ENCODE results near the gene IGDCC3. TPM values are rescaled to one million over a fixed set of nuclear protein-coding genes. Genes with fewer than 3 reads are reported as not detected.

IGDCC3 gene
- total RNA-seq, 2 experiments from 2014 or later, result not detected

GRCh38 chr15:65309882-65310418 lies 67.9 kb downstream of the IGDCC3 start:
- Mint-ChIP-seq H3K36me3 (ENCODE audit: low read depth) (no peaks in the 10 kb centered on the region), H3K4me3 (no peak overlapping the region), H3K4me1 (peaks cover 13% of the 10 kb centered on the region), H3K27me3 (peaks cover 4% of the 10 kb centered on the region), H3K9me3 (no peaks in the 10 kb centered on the region), H3K27ac (no peak overlapping the region)
- ChIA-PET CTCF (interaction anchor here (0.5 to 1.7 kb wide), 3 partner anchors 9 to 1313 kb away, joined by 3 to 5 read pairs (median 5); no protein-coding TSS in a partner anchor), POLR2A (no interaction called here)
- DNase-seq, result no peak

GRCh38 chr15:65307978-65308377 lies 69.8 kb downstream of the IGDCC3 start:
- ChIA-PET POLR2A (no interaction called here), CTCF (interaction anchor here (0.7 to 1.3 kb wide), 3 partner anchors 10 to 92 kb away, joined by 3 to 5 read pairs (median 3); no protein-coding TSS in a partner anchor)
- DNase-seq, result no peak
- Mint-ChIP-seq H3K27ac (no peak overlapping the region), H3K9me3 (no peaks in the 10 kb centered on the region), H3K4me1 (peaks cover 28% of the 10 kb centered on the region), H3K36me3 (ENCODE audit: low read depth) (no peaks in the 10 kb centered on the region), H3K4me3 (no peak overlapping the region), H3K27me3 (peaks cover 4% of the 10 kb centered on the region)

- ChIA-PET CTCF (interaction anchor here (2.6 kb wide), 1 partner anchor 79 kb away, joined by 6 read pairs; no protein-coding TSS in a partner anchor), POLR2A (no interaction called here)
- Mint-ChIP-seq H3K27ac (no peak overlapping the region), H3K4me3 (no peak overlapping the region), H3K36me3 (ENCODE audit: low read depth) (no peaks in the 10 kb centered on the region), H3K9me3 (no peaks in the 10 kb centered on the region), H3K27me3 (no peaks in the 10 kb centered on the region), H3K4me1 (peaks cover 30% of the 10 kb centered on the region)
- DNase-seq, result no peak
Measured at GRCh38 chr15:65306551-65306950, 71.3 kb downstream of the IGDCC3 start.

GRCh38 chr15:65305776-65306175 lies 72.0 kb downstream of the IGDCC3 start:
- no peak for DNase-seq
- H3K4me3 Mint-ChIP-seq, result no peak overlapping the region
- H3K36me3 Mint-ChIP-seq (ENCODE audit: low read depth), result no peaks in the 10 kb centered on the region
- no peak overlapping the region for H3K27ac Mint-ChIP-seq
- CTCF ChIA-PET, result interaction anchor here (0.6 to 2.6 kb wide), 3 partner anchors 79 to 532 kb away, joined by 3 to 6 read pairs (median 6); no protein-coding TSS in a partner anchor
- H3K27me3 Mint-ChIP-seq, result no peaks in the 10 kb centered on the region
- POLR2A ChIA-PET, result no interaction called here
- H3K9me3 Mint-ChIP-seq, result no peaks in the 10 kb centered on the region
- H3K4me1 Mint-ChIP-seq, result peaks cover 30% of the 10 kb centered on the region

- Mint-ChIP-seq H3K4me1 (peaks cover 36% of the 10 kb centered on the region), H3K27ac (peak overlapping the region; percentile 98), H3K36me3 (ENCODE audit: low read depth) (peaks cover 2% of the 10 kb centered on the region), H3K9me3 (no peaks in the 10 kb centered on the region), H3K27me3 (no peaks in the 10 kb centered on the region), H3K4me3 (peak overlapping the region; percentile 93)
- DNase-seq, result no peak
- ChIA-PET POLR2A (interaction anchor here (0.5 to 1.8 kb wide), 18 partner anchors 8 to 1246 kb away, joined by 3 to 23 read pairs (median 4); partner anchors contain the start of genes CLPX, PARP16, PDCD7 and RAB11A), CTCF (interaction anchor here (0.6 to 2.6 kb wide), 10 partner anchors 14 to 532 kb away, joined by 3 to 12 read pairs (median 4); partner anchors contain the start of gene PARP16)
Measured at GRCh38 chr15:65305150-65305758, 72.5 kb downstream of the IGDCC3 start.

GRCh38 chr15:65304381-65305149 lies 73.2 kb downstream of the IGDCC3 start, which contains the start of gene RNU5B-1:
TSS of gene RNU5B-1 (plus strand) at chr15:65304677.
- Mint-ChIP-seq H3K27ac (peak within 1 kb of the TSS; percentile 98), H3K4me3 (peak within 1 kb of the TSS; percentile 93), H3K36me3 (ENCODE audit: low read depth) (peaks cover 2% of the 10 kb centered on the region), H3K4me1 (peaks cover 42% of the 10 kb centered on the region), H3K9me3 (no peaks in the 10 kb centered on the region), H3K27me3 (no peaks in the 10 kb centered on the region)
- ChIA-PET CTCF (interaction anchor here (0.6 to 2.6 kb wide), 9 partner anchors 14 to 271 kb away, joined by 3 to 12 read pairs (median 4); partner anchors contain the start of gene PARP16), POLR2A (interaction anchor here (0.5 to 1.8 kb wide), 20 partner anchors 9 to 1247 kb away, joined by 3 to 23 read pairs (median 4); partner anchors contain the start of genes CLPX, PARP16, PDCD7 and RAB11A)
- DNase-seq, result peak; percentile 87

- H3K27me3 Mint-ChIP-seq, result no peaks in the 10 kb centered on the region
- CTCF ChIA-PET, result interaction anchor here (0.6 to 2.6 kb wide), 4 partner anchors 17 to 1608 kb away, joined by 3 to 12 read pairs (median 5); partner anchors contain the start of gene PARP16
Measured at GRCh38 chr15:65303687-65304380, 74.0 kb downstream of the IGDCC3 start.

GRCh38 chr15:65302061-65302460 lies 75.7 kb downstream of the IGDCC3 start:
- peaks cover 2% of the 10 kb centered on the region for H3K36me3 Mint-ChIP-seq (ENCODE audit: low read depth)
- no peaks in the 10 kb centered on the region for H3K9me3 Mint-ChIP-seq
- CTCF ChIA-PET, result no interaction called here
- peaks cover 60% of the 10 kb centered on the region for H3K4me1 Mint-ChIP-seq
- POLR2A ChIA-PET, result no interaction called here
- no peak for DNase-seq
- H3K27me3 Mint-ChIP-seq, result no peaks in the 10 kb centered on the region
- no peak overlapping the region for H3K4me3 Mint-ChIP-seq
- no peak overlapping the region for H3K27ac Mint-ChIP-seq

More at GRCh38 chr15:65303687-65304380, 74.0 kb downstream of the IGDCC3 start:
- Mint-ChIP-seq H3K4me3 (peak overlapping the region; percentile 93), H3K27ac (peak overlapping the region; percentile 98), H3K4me1 (peaks cover 46% of the 10 kb centered on the region), H3K9me3 (no peaks in the 10 kb centered on the region), H3K36me3 (ENCODE audit: low read depth) (peaks cover 2% of the 10 kb centered on the region)
- POLR2A ChIA-PET, result interaction anchor here (1.0 to 1.8 kb wide), 4 partner anchors 17 to 410 kb away, joined by 4 to 23 read pairs (median 10); partner anchors contain the start of genes CLPX and PARP16
- no peak for DNase-seq

- Mint-ChIP-seq H3K4me3 (no peak overlapping the region), H3K36me3 (ENCODE audit: low read depth) (peaks cover 2% of the 10 kb centered on the region), H3K27ac (no peak overlapping the region), H3K4me1 (peaks cover 62% of the 10 kb centered on the region), H3K27me3 (no peaks in the 10 kb centered on the region), H3K9me3 (no peaks in the 10 kb centered on the region)
- CTCF ChIA-PET, result interaction anchor here (1.1 to 1.6 kb wide), 2 partner anchors 18 to 115 kb away, joined by 4 to 7 read pairs; partner anchors contain the start of gene CLPX
- no peak for DNase-seq
- POLR2A ChIA-PET, result interaction anchor here (0.7 to 1.8 kb wide), 2 partner anchors 14 to 84 kb away, joined by 3 to 6 read pairs; partner anchors contain the start of gene PARP16
Measured at GRCh38 chr15:65300924-65301441, 76.8 kb downstream of the IGDCC3 start.

- Mint-ChIP-seq H3K4me3 (peak overlapping the region; percentile 84), H3K4me1 (peaks cover 54% of the 10 kb centered on the region), H3K36me3 (ENCODE audit: low read depth) (peaks cover 2% of the 10 kb centered on the region), H3K27ac (peak overlapping the region; percentile 98), H3K27me3 (no peaks in the 10 kb centered on the region), H3K9me3 (no peaks in the 10 kb centered on the region)
- POLR2A ChIA-PET, result no interaction called here
- CTCF ChIA-PET, result interaction anchor here (1.6 to 2.6 kb wide), 3 partner anchors 12 to 165 kb away, joined by 4 to 17 read pairs (median 8); partner anchors contain the start of genes CLPX, PARP16 and PDCD7
- no peak for DNase-seq
Measured at GRCh38 chr15:65298731-65299130, 79.1 kb downstream of the IGDCC3 start.

GRCh38 chr15:65292938-65293518 lies 84.8 kb downstream of the IGDCC3 start:
- no peak for DNase-seq
- Mint-ChIP-seq H3K9me3 (no peaks in the 10 kb centered on the region), H3K4me1 (peaks cover 41% of the 10 kb centered on the region), H3K4me3 (no peak overlapping the region), H3K27ac (peak overlapping the region; percentile 34), H3K36me3 (ENCODE audit: low read depth) (no peaks in the 10 kb centered on the region), H3K27me3 (no peaks in the 10 kb centered on the region)
- ChIA-PET CTCF (interaction anchor here (1.1 to 1.3 kb wide), 2 partner anchors 9 to 14 kb away, joined by 3 to 4 read pairs; no protein-coding TSS in a partner anchor), POLR2A (no interaction called here)

All from activated CD4-positive, alpha-beta T cell treated with anti-CD3 and anti-CD28 coated beads, Interleukin-2, amount 10 ng/mL, durations not matched to agents 7 days and 5 days (primary cell).